ENCODE data around the gene MTX1. TPM values are rescaled to one million over a fixed set of nuclear protein-coding genes. Genes with fewer than 3 reads are reported as not detected.
A peak's percentile ranks its signal among the peaks of the same experiment; 100 is the strongest.

MTX1 gene
- total RNA-seq, 1 experiment from 2014 or later: 69.1 TPM

DNA sequence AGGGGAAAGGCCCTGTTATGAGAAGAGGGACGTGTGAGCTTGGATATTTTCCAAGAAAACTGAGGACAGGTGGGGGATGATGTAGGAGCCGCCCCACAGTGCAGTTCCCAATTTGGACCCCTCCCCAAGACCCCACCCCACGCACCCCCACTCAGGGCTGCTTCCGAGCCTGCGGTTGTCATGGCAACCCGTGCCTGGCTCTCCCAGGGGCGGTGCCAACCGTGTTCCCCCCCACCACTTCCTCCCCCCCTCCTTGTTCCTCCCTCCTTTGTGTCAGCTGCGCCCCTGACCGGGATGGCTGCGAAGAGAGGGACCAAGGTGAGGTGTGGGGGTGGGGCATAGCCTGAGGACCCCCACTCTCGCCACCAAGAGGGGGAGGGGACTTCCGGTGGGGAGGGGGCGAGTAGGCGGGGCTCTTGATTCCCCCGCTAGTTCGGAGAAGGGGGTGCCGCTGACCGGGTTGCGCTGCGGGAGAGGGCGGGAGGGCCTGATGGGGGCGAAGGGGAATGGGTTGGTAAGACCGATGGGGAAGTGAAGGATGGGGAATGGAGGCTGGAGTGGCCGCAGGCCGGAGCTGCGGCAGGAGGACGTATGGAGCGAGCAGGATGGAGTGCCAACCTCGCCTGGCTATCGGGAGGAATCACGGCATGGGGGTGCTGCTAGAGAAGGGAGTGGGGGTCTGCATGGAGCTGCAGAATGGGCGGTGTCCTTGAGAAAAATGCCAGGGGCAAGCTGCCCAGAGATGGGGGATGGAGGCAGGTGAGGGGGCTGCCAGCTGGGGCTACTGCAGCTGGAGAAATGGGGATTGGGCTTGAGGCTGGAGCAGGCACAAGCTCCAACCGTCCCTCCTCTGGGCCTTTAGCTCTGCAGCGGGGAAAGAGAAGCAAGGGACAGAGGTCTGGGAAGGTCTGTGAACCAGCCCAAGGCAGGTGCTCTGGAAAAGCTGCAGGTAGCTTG, 33.9 kb upstream of the MTX1 start:
- Histone ChIP-seq H3K4me2 (ENCODE audit: low read length) (peak overlapping the region; percentile 76), H3K9me2 (ENCODE audit: insufficient read depth) (no peaks in the 10 kb centered on the region), H3K4me1 (ENCODE audit: control insufficient read depth in 1 of 2, insufficient read depth in 2 of 2, low read length in 2 of 2) (peaks cover 7 to 42% of the 10 kb centered on the region in 2 experiments; a peak in 3 of 4 replicates), H3K4me3 (replicated peaks in 1 of 2; ENCODE audit: low read depth in 1 of 2, low read length in 2 of 2) (peak overlapping the region; percentile 84 to 97), H3K9ac (ENCODE audit: low read length) (peak overlapping the region; percentile 87), H3K27ac (ENCODE audit: low read depth, low read length) (peak overlapping the region; percentile 76; the same call in 1 of the 2 replicates), H4K20me1 (ENCODE audit: insufficient read depth) (no peaks in the 10 kb centered on the region), H3K36me3 (ENCODE audit: control insufficient read depth in 1 of 2, insufficient read depth in 2 of 2, low read length in 2 of 2) (peaks cover 2 to 6% of the 10 kb centered on the region in 2 experiments; a peak in 2 of 4 replicates), H3K79me2 (ENCODE audit: insufficient read depth, low read length) (peaks cover 25% of the 10 kb centered on the region), H3K27me3 (ENCODE audit: insufficient read depth, low read length) (no peaks in the 10 kb centered on the region), H3K9me3 (ENCODE audit: control insufficient read depth in 1 of 2, insufficient read depth in 1 of 2, low read depth in 1 of 2, low read length in 2 of 2) (no peaks in the 10 kb centered on the region), H2AFZ (ENCODE audit: low read depth, low read length, poor library complexity, severe bottlenecking) (peak overlapping the region; percentile 66)
- CTCF ChIA-PET: interaction anchor here (1.9 to 4.6 kb wide), 5 partner anchors 19 to 83 kb away, joined by 5 to 71 read pairs (median 9); no protein-coding TSS in a partner anchor
- POLR2A ChIA-PET: interaction anchor here (1.5 to 2.5 kb wide), 3 partner anchors 19 to 51 kb away, joined by 4 to 15 read pairs (median 4); no protein-coding TSS in a partner anchor
- intact Hi-C loops (cut with micrococcal nuclease): loop anchor here (10.0 kb wide), 1 partner anchor 150 kb away; the partner anchor contains the start of gene RUSC1
- DNase-seq (ENCODE audit: low read depth, low spot score): no peak
- RAD21 ChIA-PET (ENCODE audit: low non-redundant PET in 1 of 2, low total read pairs in 2 of 2, uncharacterized antibody in 2 of 2, unreplicated experiment in 2 of 2): no interaction called here
- TF ChIP-seq RAD21 (IDR thresholded peaks at IDR 0.05; ENCODE audit: low read depth) (no peak), ELF1 (IDR thresholded peaks at IDR 0.05; ENCODE audit: borderline replicate concordance, low read depth) (no peak), TCF7L2 (IDR thresholded peaks at IDR 0.05; ENCODE audit: borderline replicate concordance, extremely low read depth, insufficient read depth, insufficient read length) (no peak), FOSL1 (IDR thresholded peaks at IDR 0.05; ENCODE audit: low read depth) (no peak), JUND (IDR thresholded peaks at IDR 0.05) (no peak), EZH2 (IDR thresholded peaks at IDR 0.05) (no peak), CBX3 (IDR thresholded peaks at IDR 0.05; ENCODE audit: low read depth) (no peak), SIN3A (IDR thresholded peaks at IDR 0.05; ENCODE audit: low read depth) (no peak)
- TF ChIP-seq, protein P1, sequence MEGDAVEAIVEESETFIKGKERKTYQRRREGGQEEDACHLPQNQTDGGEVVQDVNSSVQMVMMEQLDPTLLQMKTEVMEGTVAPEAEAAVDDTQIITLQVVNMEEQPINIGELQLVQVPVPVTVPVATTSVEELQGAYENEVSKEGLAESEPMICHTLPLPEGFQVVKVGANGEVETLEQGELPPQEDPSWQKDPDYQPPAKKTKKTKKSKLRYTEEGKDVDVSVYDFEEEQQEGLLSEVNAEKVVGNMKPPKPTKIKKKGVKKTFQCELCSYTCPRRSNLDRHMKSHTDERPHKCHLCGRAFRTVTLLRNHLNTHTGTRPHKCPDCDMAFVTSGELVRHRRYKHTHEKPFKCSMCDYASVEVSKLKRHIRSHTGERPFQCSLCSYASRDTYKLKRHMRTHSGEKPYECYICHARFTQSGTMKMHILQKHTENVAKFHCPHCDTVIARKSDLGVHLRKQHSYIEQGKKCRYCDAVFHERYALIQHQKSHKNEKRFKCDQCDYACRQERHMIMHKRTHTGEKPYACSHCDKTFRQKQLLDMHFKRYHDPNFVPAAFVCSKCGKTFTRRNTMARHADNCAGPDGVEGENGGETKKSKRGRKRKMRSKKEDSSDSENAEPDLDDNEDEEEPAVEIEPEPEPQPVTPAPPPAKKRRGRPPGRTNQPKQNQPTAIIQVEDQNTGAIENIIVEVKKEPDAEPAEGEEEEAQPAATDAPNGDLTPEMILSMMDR (IDR thresholded peaks at IDR 0.05 in 2 of 3, conservative IDR thresholded peaks at IDR 0.05 in 1 of 3; ENCODE audit: borderline replicate concordance in 1 of 3, insufficient read depth in 1 of 3, low read depth in 2 of 3, low read length in 2 of 3): no peak
- TF ChIP-seq, protein P2, sequence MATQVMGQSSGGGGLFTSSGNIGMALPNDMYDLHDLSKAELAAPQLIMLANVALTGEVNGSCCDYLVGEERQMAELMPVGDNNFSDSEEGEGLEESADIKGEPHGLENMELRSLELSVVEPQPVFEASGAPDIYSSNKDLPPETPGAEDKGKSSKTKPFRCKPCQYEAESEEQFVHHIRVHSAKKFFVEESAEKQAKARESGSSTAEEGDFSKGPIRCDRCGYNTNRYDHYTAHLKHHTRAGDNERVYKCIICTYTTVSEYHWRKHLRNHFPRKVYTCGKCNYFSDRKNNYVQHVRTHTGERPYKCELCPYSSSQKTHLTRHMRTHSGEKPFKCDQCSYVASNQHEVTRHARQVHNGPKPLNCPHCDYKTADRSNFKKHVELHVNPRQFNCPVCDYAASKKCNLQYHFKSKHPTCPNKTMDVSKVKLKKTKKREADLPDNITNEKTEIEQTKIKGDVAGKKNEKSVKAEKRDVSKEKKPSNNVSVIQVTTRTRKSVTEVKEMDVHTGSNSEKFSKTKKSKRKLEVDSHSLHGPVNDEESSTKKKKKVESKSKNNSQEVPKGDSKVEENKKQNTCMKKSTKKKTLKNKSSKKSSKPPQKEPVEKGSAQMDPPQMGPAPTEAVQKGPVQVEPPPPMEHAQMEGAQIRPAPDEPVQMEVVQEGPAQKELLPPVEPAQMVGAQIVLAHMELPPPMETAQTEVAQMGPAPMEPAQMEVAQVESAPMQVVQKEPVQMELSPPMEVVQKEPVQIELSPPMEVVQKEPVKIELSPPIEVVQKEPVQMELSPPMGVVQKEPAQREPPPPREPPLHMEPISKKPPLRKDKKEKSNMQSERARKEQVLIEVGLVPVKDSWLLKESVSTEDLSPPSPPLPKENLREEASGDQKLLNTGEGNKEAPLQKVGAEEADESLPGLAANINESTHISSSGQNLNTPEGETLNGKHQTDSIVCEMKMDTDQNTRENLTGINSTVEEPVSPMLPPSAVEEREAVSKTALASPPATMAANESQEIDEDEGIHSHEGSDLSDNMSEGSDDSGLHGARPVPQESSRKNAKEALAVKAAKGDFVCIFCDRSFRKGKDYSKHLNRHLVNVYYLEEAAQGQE (IDR thresholded peaks at IDR 0.05; ENCODE audit: low read depth): no peak
- ATAC-seq: no peak
- BruUV-seq (replicated peaks): no TSS peak
